RWPE2 (cell line): ENCODE results near the gene METTL25B.
A peak's percentile ranks its signal among the peaks of the same experiment; 100 is the strongest.

ENCODE experiments used
- ATAC-seq: fragments of 200-7000 bp; cut with Tn5 transposase; 3 replicates; pipeline ENCODE4 v1.9.1; 2021; ENCODE audit warnings: low read depth
- DNase-seq: peaks from one replicate; pipeline ENCODE4 v3.0.0-alpha.2; 2020; ENCODE audit warnings: low spot score
- H3K27ac ChIP-seq: fragments of 450-650 bp; 2 replicates; pipeline ENCODE4 v1.5.1; 2017; ENCODE audit warnings: mild to moderate bottlenecking; ENCODE audit not compliant: poor library complexity, severe bottlenecking
- H3K27me3 ChIP-seq: fragments of 250-450 bp; sonication (Bioruptor Pico); 2 replicates; pipeline ENCODE4 v1.5.1; 2021; ENCODE audit warnings: mild to moderate bottlenecking, moderate library complexity; ENCODE audit not compliant: insufficient read depth, poor library complexity, severe bottlenecking
- H3K36me3 ChIP-seq: fragments of 250-450 bp; sonication (Bioruptor Pico); 2 replicates; pipeline ENCODE4 v1.5.1; 2020; ENCODE audit warnings: low read depth, mild to moderate bottlenecking, moderate library complexity
- H3K4me1 ChIP-seq: fragments of 250-450 bp; sonication (Bioruptor Pico); 2 replicates; pipeline ENCODE4 v1.5.1; 2021; ENCODE audit warnings: mild to moderate bottlenecking, moderate library complexity; ENCODE audit not compliant: insufficient read depth, poor library complexity, severe bottlenecking
- H3K4me3 ChIP-seq: fragments of 250-450 bp; sonication (Bioruptor Pico); 2 replicates; pipeline ENCODE4 v1.5.1; 2021; ENCODE audit warnings: mild to moderate bottlenecking, moderate library complexity; ENCODE audit not compliant: severe bottlenecking
- H3K9me3 ChIP-seq: fragments of 250-450 bp; sonication (Bioruptor Pico); 2 replicates; pipeline ENCODE4 v1.5.1; 2021; ENCODE audit warnings: mild to moderate bottlenecking, moderate library complexity; ENCODE audit not compliant: severe bottlenecking
- CTCF ChIP-seq: fragments of 450-650 bp; IDR thresholded peaks from one replicate; pipeline ENCODE4 v1.5.1; 2017; ENCODE audit warnings: mild to moderate bottlenecking, moderate library complexity; ENCODE audit not compliant: poor library complexity, severe bottlenecking

METTL25B gene

GRCh38 chr1:156740741-156741480 is 12.6 kb downstream of the METTL25B start, which contains the start of gene MRPL24:
Gene MRPL24, minus strand, starts transcription at chr1:156741088. Its CDS starts 2,384 bp downstream, at chr1:156738704.
- DNase-seq (peak; percentile 97), ATAC-seq (peak; percentile 88)
- peaks cover 57% of the 10 kb centered on the region for H3K36me3 ChIP-seq
- H3K4me3 ChIP-seq = peak within 1 kb of the TSS; percentile 48
- peaks cover under 1% of the 10 kb centered on the region for H3K4me1 ChIP-seq
- no peak for TF ChIP-seq CTCF
- H3K27ac ChIP-seq = peak within 1 kb of the TSS; percentile 64
- no peaks in the 10 kb centered on the region for H3K27me3 ChIP-seq
- no peaks in the 10 kb centered on the region for H3K9me3 ChIP-seq

- Histone ChIP-seq H3K9me3 (no peaks in the 10 kb centered on the region), H3K4me3 (no peak overlapping the region), H3K27ac (peak overlapping the region; percentile 64), H3K36me3 (peaks cover 55% of the 10 kb centered on the region), H3K4me1 (peaks cover 5% of the 10 kb centered on the region), H3K27me3 (no peaks in the 10 kb centered on the region)
- DNase-seq (no peak), ATAC-seq (no peak)
- no peak for TF ChIP-seq CTCF
Observed at GRCh38 chr1:156741481-156741983, 13.3 kb downstream of the METTL25B start.

- ATAC-seq (no peak), DNase-seq (no peak)
- Histone ChIP-seq H3K36me3 (peaks cover 54% of the 10 kb centered on the region), H3K4me3 (no peak overlapping the region), H3K9me3 (no peaks in the 10 kb centered on the region), H3K27ac (peak overlapping the region; percentile 64), H3K4me1 (peaks cover 5% of the 10 kb centered on the region), H3K27me3 (no peaks in the 10 kb centered on the region)
- TF ChIP-seq CTCF = no peak
Observed at GRCh38 chr1:156742017-156742416, 13.7 kb downstream of the METTL25B start.

GRCh38 chr1:156742801-156743200 is 14.5 kb downstream of the METTL25B start:
- Histone ChIP-seq H3K9me3 (no peaks in the 10 kb centered on the region), H3K27ac (peak overlapping the region; percentile 64), H3K36me3 (peaks cover 51% of the 10 kb centered on the region), H3K4me3 (no peak overlapping the region), H3K4me1 (peaks cover 9% of the 10 kb centered on the region), H3K27me3 (no peaks in the 10 kb centered on the region)
- ATAC-seq (no peak), DNase-seq (no peak)
- no peak for TF ChIP-seq CTCF
